Right ventricle myocardium inferior (tissue), 1 donor: ENCODE data around the gene SPRED1. TPM values are rescaled to one million over a fixed set of nuclear protein-coding genes. Genes with fewer than 3 reads are reported as not detected.

ENCODE experiments used
- ATAC-seq: fragments of 200-7000 bp; cut with Tn5 transposase; one replicate; pipeline ENCODE4 v1.9.1; 2020; ENCODE audit warnings: mild to moderate bottlenecking, moderate library complexity
- DNase-seq: peaks from one replicate; pipeline ENCODE4 v3.0.0; 2021; ENCODE audit errors: missing footprints
- intact Hi-C: fragments of 100-400 bp; cut with DNase I; formaldehyde crosslinking; loops from one replicate; pipeline ENCODE4 v1.11.0; 2022
- total RNA-seq: library from RNA; stranded (reverse); fragmentation: NEBNext Ultra II Directional; extraction: Animal tissue kit (Norgen Biotek cat#: 25700); gene quantifications from one replicate; pipeline ENCODE4 v1.2.1, GENCODE V29; 2021
- donor health status: DM: no; HTN: yes; CAD: no; lungs with severe emphysema.

SPRED1 gene
- total RNA-seq, 1 donor from 2014 or later, result 9.9 TPM

DNA sequence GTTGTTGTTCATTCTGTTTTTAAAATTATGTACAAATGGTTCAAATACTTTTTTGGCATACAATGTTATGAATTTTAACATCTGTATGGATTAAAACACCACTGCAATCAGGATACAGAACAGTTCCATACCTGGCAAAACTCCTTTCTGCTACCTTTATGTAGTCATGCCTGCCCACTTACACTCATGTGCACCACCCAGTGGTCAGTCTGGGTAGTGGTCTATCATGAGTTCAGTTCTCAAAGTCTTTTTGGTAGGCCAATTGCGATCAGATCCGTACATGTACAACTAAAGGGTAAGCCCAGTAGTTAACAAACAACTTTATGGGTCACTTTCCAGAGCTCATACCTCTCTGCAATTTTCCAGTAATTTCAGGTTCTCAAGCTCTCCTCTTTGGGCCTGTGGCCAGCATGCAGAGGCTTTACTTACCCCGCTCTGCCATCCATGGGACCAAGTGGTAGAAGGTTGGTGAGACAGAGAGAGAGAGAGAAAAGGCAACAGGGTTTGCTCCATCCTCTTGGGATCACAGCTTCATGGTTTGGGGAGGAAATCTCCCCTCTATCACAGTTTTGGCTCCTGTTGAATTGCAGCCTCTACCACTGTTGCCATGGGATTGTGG lies 137.4 kb downstream of the SPRED1 start:
- intact Hi-C loops, result loop anchor here (5.0 kb wide), 1 partner anchor 38 kb away; no protein-coding TSS in a partner anchor
- peak; percentile 57 for ATAC-seq
- no peak for DNase-seq

DNA sequence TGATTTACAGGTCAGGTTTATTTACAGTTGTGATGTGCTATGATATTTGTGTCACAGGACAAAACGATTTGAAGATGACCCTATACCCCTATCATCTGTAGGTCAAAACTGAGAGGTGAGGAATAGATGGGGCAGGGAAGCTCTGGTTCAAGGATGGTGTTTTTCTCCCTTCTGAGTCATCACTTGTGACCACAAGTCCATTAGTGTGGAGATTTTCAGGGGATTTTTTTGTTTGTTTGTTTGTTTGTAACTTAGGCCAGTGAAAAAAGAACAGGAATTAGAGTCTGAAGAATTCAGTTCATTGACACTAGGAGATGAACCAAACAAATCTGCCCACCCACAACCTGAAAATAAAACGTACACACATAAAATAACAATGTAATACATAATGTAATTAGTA lies 138.6 kb downstream of the SPRED1 start:
- intact Hi-C loops, result no loop called here
- ATAC-seq, result no peak

DNA sequence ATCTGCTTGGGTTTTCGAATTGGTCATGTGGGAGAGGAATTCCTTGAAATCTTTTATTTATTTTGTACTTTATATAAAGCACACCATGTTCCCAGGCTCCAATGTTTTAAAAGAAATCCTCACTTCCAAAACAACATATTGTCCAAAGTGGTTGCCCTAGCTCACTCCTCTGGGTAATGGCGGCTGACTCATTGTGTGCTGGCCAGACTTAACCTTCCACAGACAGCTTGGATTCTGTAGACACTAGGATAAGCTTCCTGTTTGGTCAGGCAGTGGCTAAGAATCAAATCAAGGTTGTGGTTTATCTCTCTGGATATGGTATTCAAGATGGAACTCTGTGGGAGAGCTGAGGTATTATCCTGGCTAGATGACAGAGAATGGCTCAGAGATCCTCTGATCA lies 145.5 kb downstream of the SPRED1 start:
- intact Hi-C loops, result no loop called here
- peak; percentile 95 for ATAC-seq
- no peak for DNase-seq

More for the DNA sequence above, 138.6 kb downstream of the SPRED1 start:
- DNase-seq, result no peak

DNA sequence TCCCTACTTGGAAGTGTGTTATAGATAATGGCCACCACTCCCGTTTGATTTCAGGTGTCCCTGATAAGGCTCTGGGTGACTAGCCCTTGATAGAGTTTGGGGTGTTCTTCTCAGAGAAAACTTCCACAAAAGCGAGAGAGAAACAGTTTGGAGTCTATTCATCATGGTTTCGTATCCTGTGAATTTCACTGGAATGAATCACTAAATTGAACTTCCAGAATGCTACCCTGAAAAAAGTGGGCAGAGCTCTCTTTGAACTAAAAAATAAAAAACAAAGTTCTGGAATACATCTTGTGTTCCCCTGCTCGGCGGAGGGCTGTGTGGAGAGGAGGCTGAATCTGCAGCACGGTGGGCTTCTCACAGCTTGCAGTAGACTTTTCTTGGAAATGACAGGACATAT lies 148.5 kb downstream of the SPRED1 start:
- DNase-seq (no peak), ATAC-seq (no peak)
- intact Hi-C loops, result no loop called here

DNA sequence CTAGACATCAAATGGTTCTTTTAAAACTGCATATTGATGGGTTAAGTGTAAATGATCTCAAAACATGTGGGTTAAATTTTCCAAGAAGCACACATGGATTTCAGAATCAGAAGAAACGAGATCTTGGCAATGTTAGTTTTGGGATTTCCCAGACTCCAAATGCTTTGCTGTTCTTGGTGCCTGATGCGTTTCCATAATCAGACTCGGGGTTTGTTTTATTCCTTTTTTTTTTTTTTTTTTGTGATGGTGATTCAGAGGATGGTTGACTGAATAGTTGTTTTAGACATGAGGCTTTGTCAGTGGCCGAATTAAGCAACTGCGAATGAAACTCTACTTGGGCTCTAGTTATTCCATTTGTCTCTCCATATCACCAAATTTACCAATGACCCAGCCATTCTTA lies 149.1 kb downstream of the SPRED1 start:
- no peak for ATAC-seq
- intact Hi-C loops, result no loop called here
- DNase-seq, result no peak

DNA sequence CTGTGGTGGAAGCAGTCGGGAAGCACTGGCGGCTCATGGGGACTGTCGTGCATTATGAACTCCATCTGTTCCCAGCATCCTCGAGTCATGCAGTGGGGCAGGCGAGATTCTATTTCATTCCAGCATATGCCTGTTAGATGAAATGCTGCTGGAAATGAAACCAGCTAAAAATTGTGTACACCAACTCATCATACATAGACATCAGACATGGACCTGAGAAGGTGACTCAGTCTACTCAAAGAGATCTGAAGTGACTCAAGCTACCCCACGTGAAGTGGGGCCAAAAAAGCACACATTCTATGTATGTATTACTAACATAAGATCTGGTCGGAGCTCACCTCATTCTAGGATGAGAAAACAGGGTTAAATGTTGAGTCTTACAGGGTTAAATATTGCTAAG lies 153.8 kb downstream of the SPRED1 start:
- ATAC-seq (no peak), DNase-seq (no peak)
- intact Hi-C loops, result no loop called here

Other genes with a start within 250 kb of the SPRED1 start
- gene FAM98B, start 201.3 kb downstream of the SPRED1 start, total RNA-seq, result 20.5 TPM